HFFc6 (cell line): ENCODE results near the gene JRKL. TPM values are rescaled to one million over a fixed set of nuclear protein-coding genes. Genes with fewer than 3 reads are reported as not detected.
"Not testable (repeated sequence)": the region's sequence is repeated elsewhere in the genome, so short reads cannot be mapped to it uniquely, and the experiment has no call there.

Experiments
- DNase-seq: peaks from one replicate; pipeline ENCODE4 v3.0.0-alpha.2; 2018
- H3K27ac Mint-ChIP-seq: 2 replicates; pipeline ENCODE4 v1.8.0; 2020; ENCODE audit warnings: mild to moderate bottlenecking, mixed read lengths
- H3K27me3 Mint-ChIP-seq: 2 replicates; pipeline ENCODE4 v1.8.0; 2021; ENCODE audit warnings: mild to moderate bottlenecking, moderate library complexity, mixed read lengths; ENCODE audit not compliant: insufficient read depth
- H3K36me3 Mint-ChIP-seq: 2 replicates; pipeline ENCODE4 v1.8.0; 2021; ENCODE audit warnings: low read depth, mixed read lengths
- H3K4me1 Mint-ChIP-seq: 2 replicates; pipeline ENCODE4 v1.8.0; 2020; ENCODE audit warnings: low read depth, mixed read lengths
- H3K4me3 Mint-ChIP-seq: 2 replicates; pipeline ENCODE4 v1.8.0; 2020; ENCODE audit warnings: mild to moderate bottlenecking, moderate library complexity, mixed read lengths
- H3K9me3 Mint-ChIP-seq: 2 replicates; pipeline ENCODE4 v1.8.0; 2020; ENCODE audit warnings: mild to moderate bottlenecking, mixed read lengths
- CTCF ChIP-seq: fragments of 200-600 bp; sonication (generic); IDR thresholded peaks from 2 replicates; pipeline ENCODE4 v1.5.0; 2021; ENCODE audit warnings: antibody characterized with exemption, mild to moderate bottlenecking
- microRNA-seq: library from miRNA; unstranded; fragments of <30 nt; microRNA quantifications from one replicate; pipeline ENCODE4, GENCODE V29; 2019
- total RNA-seq, 6 experiments: library from RNA; stranded (reverse); fragmentation: NEBNext Ultra II Directional; extraction: Animal tissue kit (Norgen Biotek cat#: 25700); gene quantifications; 2 replicates in 1 of 6; 3 replicates in 5 of 6; pipeline ENCODE4 v1.2.3, GENCODE V29; 2021

The JRKL gene
- total RNA-seq, 6 experiments from 2014 or later = 11.1 to 15.1 (median 13.5) TPM

DNA sequence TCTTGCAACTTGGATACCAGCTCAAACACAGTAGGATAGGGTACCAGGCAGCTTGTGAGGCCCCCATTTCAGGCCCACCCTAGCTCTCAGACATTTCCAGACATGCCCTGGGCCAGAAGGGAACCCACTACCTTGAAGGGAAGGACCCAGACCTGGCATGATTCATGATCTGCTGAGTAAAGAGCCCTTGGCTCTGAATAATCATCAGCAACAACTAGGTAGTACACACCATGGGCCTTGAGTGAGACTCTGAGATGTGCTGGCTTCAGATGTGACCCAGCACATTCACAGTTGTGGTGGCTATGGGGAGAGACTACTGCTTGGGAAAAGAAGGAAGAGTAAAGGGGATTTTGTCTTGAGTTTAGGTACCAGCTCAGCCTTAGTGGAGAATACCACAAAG lies 23.6 kb downstream of the JRKL start:
- Mint-ChIP-seq H3K4me1 (no peaks in the 10 kb centered on the region), H3K27me3 (peaks cover 3% of the 10 kb centered on the region), H3K27ac (no peak overlapping the region), H3K36me3 (no peaks in the 10 kb centered on the region; the same call in 1 of the 2 replicates), H3K4me3 (no peak overlapping the region), H3K9me3 (no peaks in the 10 kb centered on the region)
- TF ChIP-seq CTCF = no peak
- no peak for DNase-seq

DNA sequence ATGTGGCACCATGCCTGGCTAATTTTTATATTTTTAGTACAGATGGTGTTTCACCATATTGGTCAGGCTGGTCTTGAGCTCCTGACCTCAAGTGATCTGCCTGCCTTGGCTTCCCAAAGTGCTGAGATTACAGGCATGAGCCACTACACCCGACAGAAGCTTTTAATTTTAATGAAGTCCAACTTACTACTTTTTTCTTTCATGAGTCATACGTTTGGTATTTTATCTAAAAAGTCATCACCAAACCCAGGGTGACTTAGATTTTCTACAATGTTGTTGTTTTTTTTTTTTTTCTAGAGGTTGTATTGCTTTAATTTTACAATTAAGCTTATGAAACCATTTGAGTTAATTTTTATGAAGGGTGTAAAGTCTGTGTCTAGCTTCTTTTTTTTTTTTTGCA lies 34.9 kb downstream of the JRKL start:
- Mint-ChIP-seq H3K27ac (no peak overlapping the region), H3K36me3 (no peaks in the 10 kb centered on the region), H3K4me3 (no peak overlapping the region), H3K27me3 (no peaks in the 10 kb centered on the region; the same call in none of the 2 replicates), H3K4me1 (peaks cover 29% of the 10 kb centered on the region), H3K9me3 (no peaks in the 10 kb centered on the region)
- TF ChIP-seq CTCF = no peak
- peak; percentile 50 for DNase-seq

- no peak overlapping the region for H3K27ac Mint-ChIP-seq
- H3K4me1 Mint-ChIP-seq = peaks cover 12% of the 10 kb centered on the region
- TF ChIP-seq CTCF = no peak
- DNase-seq = no peak
- no peak overlapping the region for H3K4me3 Mint-ChIP-seq
- H3K9me3 Mint-ChIP-seq = no peaks in the 10 kb centered on the region; the same call in 1 of the 2 replicates
- H3K27me3 Mint-ChIP-seq = no peaks in the 10 kb centered on the region; the same call in none of the 2 replicates
- no peaks in the 10 kb centered on the region for H3K36me3 Mint-ChIP-seq
Observed at GRCh38 chr11:96430668-96431067, 40.9 kb downstream of the JRKL start.

DNA sequence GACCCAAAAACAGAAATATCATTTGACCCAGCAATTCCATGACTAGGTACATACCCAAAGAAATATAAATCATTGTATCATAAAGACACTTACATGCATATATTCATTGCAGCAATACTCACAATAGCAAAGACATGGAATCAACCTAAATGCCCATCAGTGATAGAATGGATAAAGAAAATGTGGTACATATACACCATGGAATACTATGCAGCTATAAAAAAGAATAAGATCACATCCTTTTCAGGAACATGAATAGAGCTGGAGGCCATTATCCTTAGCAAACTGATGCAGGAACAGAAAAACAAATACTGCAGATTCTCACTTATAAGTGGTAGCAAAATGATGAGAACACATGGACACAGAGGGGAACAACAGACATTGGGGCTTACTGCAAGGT lies 42.8 kb downstream of the JRKL start:
- not testable (repeated sequence) for H3K4me3 Mint-ChIP-seq, H3K27me3 Mint-ChIP-seq, H3K4me1 Mint-ChIP-seq, H3K36me3 Mint-ChIP-seq, H3K27ac Mint-ChIP-seq, DNase-seq, H3K9me3 Mint-ChIP-seq

Small RNA genes lying within 50 kb of the gene (microRNA-seq; reads per million reads assigned to microRNA genes)
- gene MIR1260B = 2.3 reads per million

Other genes starting within 250 kb of the JRKL start
- gene MAML2, start 46.8 kb upstream of the JRKL start, total RNA-seq = 10 to 100 TPM; 24.9 to 30.8 (median 28.3) TPM
- gene CCDC82, start 101 bp upstream of the JRKL start, total RNA-seq = 10 to 100 TPM; 14.0 to 18.2 (median 17.2) TPM